Measurements from ENCODE around the gene BCAP31.

DNA sequence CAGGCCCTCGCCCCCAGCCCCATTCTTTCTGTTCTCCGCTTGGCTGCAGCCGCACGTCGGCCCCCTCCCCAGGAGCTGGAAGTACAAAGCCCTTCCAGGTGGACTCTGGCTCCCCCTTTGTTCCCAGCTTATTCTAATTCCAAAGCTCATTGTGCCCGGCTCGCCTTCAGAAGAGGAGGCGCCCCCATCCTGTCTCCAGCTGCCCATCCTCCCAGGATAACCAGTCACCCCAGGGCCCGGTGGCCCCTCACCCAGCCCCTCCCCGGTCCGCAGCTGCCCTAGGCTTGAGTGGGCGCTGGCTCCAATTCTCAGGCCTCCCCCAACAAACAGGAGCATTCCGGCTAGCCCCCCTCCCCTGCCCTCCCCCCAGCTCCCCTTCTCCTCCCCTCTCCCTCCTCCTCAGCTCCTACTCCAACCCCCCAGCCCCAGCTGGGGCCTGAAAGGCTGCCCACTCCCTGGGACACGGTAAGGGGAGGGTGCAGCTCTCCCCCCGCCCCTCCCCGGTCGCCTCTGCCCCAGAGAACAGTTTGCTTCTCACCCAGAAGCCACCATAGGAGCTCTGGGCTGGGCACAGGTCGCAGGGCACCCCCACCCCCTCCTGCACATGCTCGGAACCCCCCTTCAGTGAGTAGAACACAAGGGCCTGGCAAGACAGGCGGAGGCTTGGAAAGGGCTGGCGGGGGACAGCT, 39.6 kb downstream of the BCAP31 start:
- TF ChIP-seq, protein P1, sequence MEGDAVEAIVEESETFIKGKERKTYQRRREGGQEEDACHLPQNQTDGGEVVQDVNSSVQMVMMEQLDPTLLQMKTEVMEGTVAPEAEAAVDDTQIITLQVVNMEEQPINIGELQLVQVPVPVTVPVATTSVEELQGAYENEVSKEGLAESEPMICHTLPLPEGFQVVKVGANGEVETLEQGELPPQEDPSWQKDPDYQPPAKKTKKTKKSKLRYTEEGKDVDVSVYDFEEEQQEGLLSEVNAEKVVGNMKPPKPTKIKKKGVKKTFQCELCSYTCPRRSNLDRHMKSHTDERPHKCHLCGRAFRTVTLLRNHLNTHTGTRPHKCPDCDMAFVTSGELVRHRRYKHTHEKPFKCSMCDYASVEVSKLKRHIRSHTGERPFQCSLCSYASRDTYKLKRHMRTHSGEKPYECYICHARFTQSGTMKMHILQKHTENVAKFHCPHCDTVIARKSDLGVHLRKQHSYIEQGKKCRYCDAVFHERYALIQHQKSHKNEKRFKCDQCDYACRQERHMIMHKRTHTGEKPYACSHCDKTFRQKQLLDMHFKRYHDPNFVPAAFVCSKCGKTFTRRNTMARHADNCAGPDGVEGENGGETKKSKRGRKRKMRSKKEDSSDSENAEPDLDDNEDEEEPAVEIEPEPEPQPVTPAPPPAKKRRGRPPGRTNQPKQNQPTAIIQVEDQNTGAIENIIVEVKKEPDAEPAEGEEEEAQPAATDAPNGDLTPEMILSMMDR (IDR thresholded peaks at IDR 0.05) = no peak
- TF ChIP-seq POLR2A (IDR thresholded peaks at IDR 0.05) = no peak

All from adrenal gland (tissue), 5 donors.